GM10266 (cell line): ENCODE results near the gene SDC3.

ENCODE experiments used
- DNase-seq: peaks from one replicate; pipeline ENCODE4 v3.0.0; 2012; ENCODE audit errors: extremely low spot score
- TF ChIP-seq, protein P1 (sequence below): IDR thresholded peaks from 2 replicates; pipeline ENCODE4 v1.5.1; 2012; ENCODE audit warnings: mild to moderate bottlenecking, low read depth; ENCODE audit not compliant: control insufficient read depth, insufficient read depth; ENCODE audit errors: missing control alignments

Gene SDC3

DNA sequence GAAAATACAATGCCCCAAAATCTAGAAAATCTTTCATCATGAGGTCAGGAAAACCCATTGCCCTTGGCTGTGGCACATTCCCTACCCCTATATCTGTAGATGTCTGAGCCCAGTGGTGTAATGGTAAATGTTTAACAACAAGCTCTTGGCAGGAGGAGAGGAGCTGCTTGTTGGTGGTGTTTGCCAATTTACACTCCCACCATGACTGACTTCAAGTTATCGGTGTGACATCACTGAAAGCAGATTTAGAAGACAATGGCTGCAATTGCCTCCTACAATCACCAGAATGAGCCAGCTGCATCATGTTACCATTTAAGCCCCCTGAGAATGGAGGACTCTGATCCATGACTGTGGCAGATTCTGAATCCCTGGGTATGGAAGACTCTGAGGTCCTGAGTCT lies 70.9 kb downstream of the SDC3 start:
- TF ChIP-seq, protein P1, sequence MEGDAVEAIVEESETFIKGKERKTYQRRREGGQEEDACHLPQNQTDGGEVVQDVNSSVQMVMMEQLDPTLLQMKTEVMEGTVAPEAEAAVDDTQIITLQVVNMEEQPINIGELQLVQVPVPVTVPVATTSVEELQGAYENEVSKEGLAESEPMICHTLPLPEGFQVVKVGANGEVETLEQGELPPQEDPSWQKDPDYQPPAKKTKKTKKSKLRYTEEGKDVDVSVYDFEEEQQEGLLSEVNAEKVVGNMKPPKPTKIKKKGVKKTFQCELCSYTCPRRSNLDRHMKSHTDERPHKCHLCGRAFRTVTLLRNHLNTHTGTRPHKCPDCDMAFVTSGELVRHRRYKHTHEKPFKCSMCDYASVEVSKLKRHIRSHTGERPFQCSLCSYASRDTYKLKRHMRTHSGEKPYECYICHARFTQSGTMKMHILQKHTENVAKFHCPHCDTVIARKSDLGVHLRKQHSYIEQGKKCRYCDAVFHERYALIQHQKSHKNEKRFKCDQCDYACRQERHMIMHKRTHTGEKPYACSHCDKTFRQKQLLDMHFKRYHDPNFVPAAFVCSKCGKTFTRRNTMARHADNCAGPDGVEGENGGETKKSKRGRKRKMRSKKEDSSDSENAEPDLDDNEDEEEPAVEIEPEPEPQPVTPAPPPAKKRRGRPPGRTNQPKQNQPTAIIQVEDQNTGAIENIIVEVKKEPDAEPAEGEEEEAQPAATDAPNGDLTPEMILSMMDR = no peak
- DNase-seq = no peak

GRCh38 chr1:30834253-30834652 lies 74.3 kb downstream of the SDC3 start:
- no peak for DNase-seq
- TF ChIP-seq, protein P1 = no peak

DNA sequence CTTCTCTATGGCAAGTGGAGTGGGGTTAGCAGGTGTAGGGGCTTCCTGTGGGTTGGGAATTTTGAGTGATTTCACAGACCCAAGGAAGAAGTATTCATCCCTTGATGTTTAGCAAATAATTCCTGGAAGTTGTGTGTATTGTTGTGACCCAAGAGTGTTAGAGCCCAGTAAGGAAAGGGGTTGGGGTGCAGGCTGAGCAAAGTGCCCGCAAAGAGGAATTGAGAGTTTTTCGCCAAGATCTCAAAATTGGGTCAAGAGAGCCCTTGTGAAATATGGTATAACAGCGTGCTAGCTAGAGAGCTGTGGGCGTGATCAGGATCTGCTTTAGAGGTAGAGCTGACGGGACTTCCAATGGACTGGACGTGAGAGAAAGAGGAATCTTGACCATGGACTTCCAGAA lies 78.0 kb downstream of the SDC3 start:
- TF ChIP-seq, protein P1 = no peak
- no peak for DNase-seq

DNA sequence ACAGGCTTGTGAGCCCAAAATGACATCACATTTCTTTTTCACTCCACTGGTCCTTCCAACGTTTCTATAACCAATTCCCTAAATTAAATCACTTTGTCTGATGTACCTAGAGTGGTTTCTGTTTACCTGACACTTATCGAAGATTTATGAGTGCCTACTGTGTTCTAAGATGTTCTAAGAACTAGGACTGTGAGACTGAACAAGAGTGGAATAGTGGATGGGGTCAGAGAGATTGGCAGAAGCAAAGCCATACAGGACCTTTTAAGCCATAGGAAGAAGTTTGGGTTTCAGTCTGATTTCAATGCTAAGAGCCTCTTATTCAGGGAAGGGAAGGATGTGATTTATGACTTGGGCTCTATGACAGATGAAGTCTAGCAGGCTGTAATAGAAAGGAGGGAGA lies 78.7 kb downstream of the SDC3 start:
- DNase-seq = no peak
- TF ChIP-seq, protein P1 = no peak

DNA sequence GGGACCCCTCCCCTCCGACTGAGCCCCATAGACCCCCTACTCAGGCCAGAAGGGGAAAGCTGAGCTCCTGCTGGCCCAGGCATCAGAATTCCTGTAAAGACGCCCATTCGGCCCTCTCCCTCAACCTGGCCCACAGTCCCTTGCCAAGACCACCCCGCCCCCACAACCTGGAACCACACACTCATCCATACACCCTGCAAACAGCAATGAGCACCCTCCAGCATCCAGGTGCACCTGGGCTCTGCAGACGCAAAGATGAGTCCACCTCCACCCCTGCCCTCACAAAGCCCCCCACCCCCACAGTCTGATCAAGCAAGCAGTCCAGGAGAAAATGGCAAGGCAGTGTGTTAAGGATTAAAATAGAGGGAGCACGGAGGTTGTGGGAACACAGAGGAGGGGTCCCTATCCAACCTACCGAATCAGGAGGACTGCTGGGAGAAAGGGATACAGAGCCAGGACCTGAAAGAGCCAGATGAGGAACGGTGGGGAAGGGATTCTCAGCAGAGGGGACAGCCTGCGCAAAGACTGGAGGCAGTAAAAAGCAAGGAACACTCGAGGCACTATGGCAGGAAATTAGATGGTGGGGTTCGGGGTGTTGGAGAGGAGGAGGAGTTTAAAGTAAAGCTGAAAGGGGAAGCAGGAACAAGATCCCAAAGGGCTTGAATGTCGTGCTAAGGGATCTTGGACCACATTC lies 83.7 kb downstream of the SDC3 start:
- no peak for DNase-seq
- TF ChIP-seq, protein P1 = no peak

DNA sequence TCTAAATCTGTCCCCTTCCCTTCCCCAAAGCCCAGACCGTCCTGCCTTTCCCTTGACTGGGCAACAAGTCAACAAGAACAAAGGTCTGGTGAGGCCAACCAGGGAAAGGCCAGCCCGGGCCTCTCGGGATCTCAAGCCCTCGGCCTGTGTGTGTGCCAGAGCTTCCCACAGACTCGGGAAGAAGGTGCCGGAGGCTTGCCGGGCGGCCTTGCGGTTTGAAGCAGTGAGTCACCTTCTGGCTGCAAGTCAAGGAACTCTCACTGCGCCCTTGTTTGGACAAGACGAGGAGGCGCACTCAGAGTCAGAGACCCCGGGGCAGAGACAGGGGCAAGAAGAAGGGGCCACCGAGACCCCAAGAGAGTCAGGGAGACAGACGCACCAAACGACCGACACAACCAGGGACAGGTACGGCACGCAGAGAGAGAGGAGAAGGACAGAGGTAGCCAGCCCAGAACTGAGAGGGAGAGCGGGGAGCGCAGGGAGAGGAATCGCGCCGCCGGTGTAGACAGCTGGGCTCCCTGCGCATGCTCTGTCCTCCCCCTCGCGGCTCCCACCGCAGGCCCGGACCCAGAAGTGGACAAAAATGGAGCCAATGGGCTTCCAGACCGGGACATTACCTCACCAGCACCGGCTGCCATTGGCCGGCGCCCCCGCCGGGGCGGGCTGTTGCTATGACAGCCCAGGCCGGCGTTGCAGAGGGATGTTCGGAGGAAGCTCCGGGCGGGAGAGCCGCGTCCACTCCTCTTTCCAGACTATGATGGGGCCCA lies 84.4 kb downstream of the SDC3 start:
- TF ChIP-seq, protein P1 = no peak
- DNase-seq = peak; percentile 95

- DNase-seq = no peak
- TF ChIP-seq, protein P1 = no peak
Observed at GRCh38 chr1:30823627-30823968, 85.0 kb downstream of the SDC3 start.
